HG03469 (cell line): ENCODE measurements around the gene DBX1.

ENCODE experiments used
- ATAC-seq: cut with Tn5 transposase; IDR thresholded peaks from one replicate; pipeline ENCODE4 v1.9.1; 2021; ENCODE audit warnings: mild to moderate bottlenecking, moderate library complexity, moderate number of reproducible peaks; ENCODE audit not compliant: unreplicated experiment

The DBX1 gene

GRCh38 chr11:20126724-20127123 is 33.6 kb downstream of the DBX1 start:
- ATAC-seq, result no peak

- no peak for ATAC-seq
These were observed 34.3 kb downstream of the DBX1 start for GRCh38 chr11:20125927-20126326.

- no peak for ATAC-seq
These were observed 38.1 kb downstream of the DBX1 start for GRCh38 chr11:20122131-20122530.

GRCh38 chr11:20120134-20120925 is 39.9 kb downstream of the DBX1 start:
- ATAC-seq, result no peak

- ATAC-seq, result no peak
These were observed 41.0 kb downstream of the DBX1 start for GRCh38 chr11:20119315-20119714.

GRCh38 chr11:20118209-20118608 is 42.1 kb downstream of the DBX1 start:
- no peak for ATAC-seq

GRCh38 chr11:20117291-20117690 is 43.0 kb downstream of the DBX1 start:
- ATAC-seq, result no peak

GRCh38 chr11:20116825-20117224 is 43.5 kb downstream of the DBX1 start:
- ATAC-seq, result no peak

- no peak for ATAC-seq
These were observed 45.7 kb downstream of the DBX1 start for GRCh38 chr11:20114588-20114987.

- no peak for ATAC-seq
These were observed 47.2 kb downstream of the DBX1 start for GRCh38 chr11:20113149-20113438.

GRCh38 chr11:20112291-20113148 is 47.8 kb downstream of the DBX1 start:
- no peak for ATAC-seq

GRCh38 chr11:20111871-20112270 is 48.4 kb downstream of the DBX1 start:
- ATAC-seq, result no peak

GRCh38 chr11:20110908-20111669 is 49.2 kb downstream of the DBX1 start:
- ATAC-seq, result peak; percentile 70

- ATAC-seq, result no peak
These were observed 50.4 kb downstream of the DBX1 start for GRCh38 chr11:20109731-20110445.
